ENCODE data around the gene SRRM3. TPM values are rescaled to one million over a fixed set of nuclear protein-coding genes. Genes with fewer than 3 reads are reported as not detected.
A peak's percentile ranks its signal among the peaks of the same experiment; 100 is the strongest.

Gene SRRM3
- total RNA-seq, 1 donor from 2014 or later = 1.7 TPM

DNA sequence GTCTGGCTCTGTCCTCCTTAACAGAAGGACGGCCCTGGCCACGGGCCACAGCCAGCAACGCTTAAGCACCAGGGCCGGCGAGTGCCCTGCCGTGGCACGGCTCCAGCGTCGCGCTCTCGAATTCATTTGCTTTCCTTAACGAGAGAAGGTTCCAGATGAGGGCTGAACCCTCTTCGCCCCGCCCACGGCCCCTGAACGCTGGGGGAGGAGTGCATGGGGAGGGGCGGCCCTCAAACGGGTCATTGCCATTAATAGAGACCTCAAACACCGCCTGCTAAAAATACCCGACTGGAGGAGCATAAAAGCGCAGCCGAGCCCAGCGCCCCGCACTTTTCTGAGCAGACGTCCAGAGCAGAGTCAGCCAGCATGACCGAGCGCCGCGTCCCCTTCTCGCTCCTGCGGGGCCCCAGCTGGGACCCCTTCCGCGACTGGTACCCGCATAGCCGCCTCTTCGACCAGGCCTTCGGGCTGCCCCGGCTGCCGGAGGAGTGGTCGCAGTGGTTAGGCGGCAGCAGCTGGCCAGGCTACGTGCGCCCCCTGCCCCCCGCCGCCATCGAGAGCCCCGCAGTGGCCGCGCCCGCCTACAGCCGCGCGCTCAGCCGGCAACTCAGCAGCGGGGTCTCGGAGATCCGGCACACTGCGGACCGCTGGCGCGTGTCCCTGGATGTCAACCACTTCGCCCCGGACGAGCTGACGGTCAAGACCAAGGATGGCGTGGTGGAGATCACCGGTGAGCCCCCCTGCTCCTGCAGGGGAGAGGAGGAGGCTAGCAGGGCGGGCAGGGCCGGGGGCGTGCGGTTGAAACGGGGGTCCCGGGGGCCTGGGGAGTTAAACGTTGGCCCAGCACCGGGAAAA is 100.9 kb downstream of the SRRM3 start, which contains the start of gene HSPB1:
Gene HSPB1 (plus strand): TSS at position 327 of the 855 bp plus-strand sequence. CDS start 40 bp downstream, at position 367.
- H3K4me3 Mint-ChIP-seq (ENCODE audit: unreplicated experiment) = peak within 1 kb of the TSS; percentile 93
- FAIRE-seq (no peak), DNase-seq (ENCODE audit: low read depth) (peak; percentile 79)
- peak within 1 kb of the TSS; percentile 94 for H3K4me2 ChIP-seq (ENCODE audit: low read length)
- H3K27me3 Mint-ChIP-seq (ENCODE audit: low read depth, unreplicated experiment) = no peaks in the 10 kb centered on the region
- H3K36me3 Mint-ChIP-seq (ENCODE audit: low read depth, unreplicated experiment) = peaks cover 3% of the 10 kb centered on the region
- peaks cover 20% of the 10 kb centered on the region for H4K20me1 ChIP-seq (ENCODE audit: insufficient read depth, low read length)
- H3K9ac ChIP-seq (ENCODE audit: low read length) = peak within 1 kb of the TSS; percentile 94
- TF ChIP-seq CTCF (IDR thresholded peaks at IDR 0.05; ENCODE audit: insufficient read depth, low read depth, low read length) (no peak), EZH2 (IDR thresholded peaks at IDR 0.05; ENCODE audit: insufficient read depth, low read length) (no peak)
- peak within 1 kb of the TSS; percentile 71 for H3K27ac ChIP-seq (ENCODE audit: low read depth, low read length)
- H3K4me1 ChIP-seq (ENCODE audit: insufficient read depth, low read length) = peaks cover 20% of the 10 kb centered on the region
- H3K9me3 Mint-ChIP-seq (ENCODE audit: unreplicated experiment) = peaks cover 2% of the 10 kb centered on the region
- peaks cover 26% of the 10 kb centered on the region for H3K4me1 Mint-ChIP-seq (ENCODE audit: low read depth, unreplicated experiment)
- peak within 1 kb of the TSS; percentile 85 for H2AFZ ChIP-seq (ENCODE audit: low read depth, low read length)
- peak within 1 kb of the TSS; percentile 81 for H3K4me3 ChIP-seq (ENCODE audit: insufficient read depth, low read depth, low read length)
- peak within 1 kb of the TSS; percentile 97 for H3K27ac Mint-ChIP-seq (ENCODE audit: unreplicated experiment)
- H3K27me3 ChIP-seq (ENCODE audit: insufficient read depth, low read length) = no peaks in the 10 kb centered on the region
- peaks cover 18% of the 10 kb centered on the region for H3K79me2 ChIP-seq (ENCODE audit: insufficient read depth, low read length)
- peaks cover 8% of the 10 kb centered on the region for H3K36me3 ChIP-seq (ENCODE audit: insufficient read depth, low read length)
- no peaks in the 10 kb centered on the region for H3K9me3 ChIP-seq (ENCODE audit: insufficient read depth, low read depth, low read length)

DNA sequence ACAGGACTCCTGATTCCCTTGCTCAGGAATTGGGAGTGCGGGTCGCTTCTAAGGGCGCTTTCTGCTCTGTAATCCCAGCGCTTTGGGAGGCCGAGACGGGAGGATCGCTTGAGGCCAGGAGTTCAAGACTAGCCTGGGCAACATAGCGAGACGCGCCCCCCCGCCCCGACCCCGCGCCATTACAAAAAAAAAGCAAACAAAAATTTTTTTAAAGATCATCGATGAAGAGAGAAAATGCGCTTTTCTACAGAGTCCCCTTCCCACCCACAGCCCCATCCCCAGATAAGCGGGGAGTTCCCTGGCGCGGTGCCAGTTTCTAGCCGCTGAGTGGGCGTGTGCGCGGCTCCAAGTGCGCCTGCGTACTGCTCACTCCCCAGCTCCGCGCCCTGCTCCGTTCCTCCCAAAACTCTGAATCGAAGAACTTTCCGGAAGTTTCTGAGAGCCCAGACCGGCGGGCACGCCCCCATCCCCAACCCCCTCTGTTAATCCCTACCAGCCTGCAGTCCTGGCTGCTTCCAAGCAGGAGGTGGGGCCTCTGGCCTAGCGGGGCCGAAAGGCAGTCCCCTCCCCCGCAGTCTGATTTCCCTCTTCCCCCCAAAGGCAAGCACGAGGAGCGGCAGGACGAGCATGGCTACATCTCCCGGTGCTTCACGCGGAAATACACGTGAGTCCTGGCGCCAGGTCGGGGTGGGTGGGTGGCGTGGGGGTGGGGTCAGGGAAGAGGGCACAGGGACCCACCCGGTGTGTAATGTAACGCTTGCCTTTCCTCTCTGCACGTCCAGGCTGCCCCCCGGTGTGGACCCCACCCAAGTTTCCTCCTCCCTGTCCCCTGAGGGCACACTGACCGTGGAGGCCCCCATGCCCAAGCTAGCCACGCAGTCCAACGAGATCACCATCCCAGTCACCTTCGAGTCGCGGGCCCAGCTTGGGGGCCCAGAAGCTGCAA is 101.8 kb downstream of the SRRM3 start:
- no peaks in the 10 kb centered on the region for H3K9me3 ChIP-seq (ENCODE audit: insufficient read depth, low read depth, low read length)
- peak overlapping the region; percentile 93 for H3K4me3 Mint-ChIP-seq (ENCODE audit: unreplicated experiment)
- H3K27me3 Mint-ChIP-seq (ENCODE audit: low read depth, unreplicated experiment) = no peaks in the 10 kb centered on the region
- peak overlapping the region; percentile 81 for H3K4me3 ChIP-seq (ENCODE audit: insufficient read depth, low read depth, low read length)
- peaks cover 19% of the 10 kb centered on the region for H3K4me1 ChIP-seq (ENCODE audit: insufficient read depth, low read length)
- peaks cover 18% of the 10 kb centered on the region for H3K79me2 ChIP-seq (ENCODE audit: insufficient read depth, low read length)
- peak; percentile 81 for DNase-seq (ENCODE audit: low read depth)
- peak overlapping the region; percentile 94 for H3K4me2 ChIP-seq (ENCODE audit: low read length)
- peak overlapping the region; percentile 85 for H2AFZ ChIP-seq (ENCODE audit: low read depth, low read length)
- H3K9me3 Mint-ChIP-seq (ENCODE audit: unreplicated experiment) = peaks cover 2% of the 10 kb centered on the region
- no peaks in the 10 kb centered on the region for H3K27me3 ChIP-seq (ENCODE audit: insufficient read depth, low read length)
- H3K4me1 Mint-ChIP-seq (ENCODE audit: low read depth, unreplicated experiment) = peaks cover 26% of the 10 kb centered on the region
- H3K27ac Mint-ChIP-seq (ENCODE audit: unreplicated experiment) = peak overlapping the region; percentile 96
- FAIRE-seq = no peak
- peak overlapping the region; percentile 94 for H3K9ac ChIP-seq (ENCODE audit: low read length)
- H4K20me1 ChIP-seq (ENCODE audit: insufficient read depth, low read length) = peaks cover 20% of the 10 kb centered on the region
- peaks cover 8% of the 10 kb centered on the region for H3K36me3 ChIP-seq (ENCODE audit: insufficient read depth, low read length)
- TF ChIP-seq EZH2 (IDR thresholded peaks at IDR 0.05; ENCODE audit: insufficient read depth, low read length) (no peak), CTCF (IDR thresholded peaks at IDR 0.05; ENCODE audit: insufficient read depth, low read depth, low read length) (no peak)
- peaks cover 3% of the 10 kb centered on the region for H3K36me3 Mint-ChIP-seq (ENCODE audit: low read depth, unreplicated experiment)
- H3K27ac ChIP-seq (ENCODE audit: low read depth, low read length) = peak overlapping the region; percentile 71
